ENCODE measurements around the gene NADK2.

DNA sequence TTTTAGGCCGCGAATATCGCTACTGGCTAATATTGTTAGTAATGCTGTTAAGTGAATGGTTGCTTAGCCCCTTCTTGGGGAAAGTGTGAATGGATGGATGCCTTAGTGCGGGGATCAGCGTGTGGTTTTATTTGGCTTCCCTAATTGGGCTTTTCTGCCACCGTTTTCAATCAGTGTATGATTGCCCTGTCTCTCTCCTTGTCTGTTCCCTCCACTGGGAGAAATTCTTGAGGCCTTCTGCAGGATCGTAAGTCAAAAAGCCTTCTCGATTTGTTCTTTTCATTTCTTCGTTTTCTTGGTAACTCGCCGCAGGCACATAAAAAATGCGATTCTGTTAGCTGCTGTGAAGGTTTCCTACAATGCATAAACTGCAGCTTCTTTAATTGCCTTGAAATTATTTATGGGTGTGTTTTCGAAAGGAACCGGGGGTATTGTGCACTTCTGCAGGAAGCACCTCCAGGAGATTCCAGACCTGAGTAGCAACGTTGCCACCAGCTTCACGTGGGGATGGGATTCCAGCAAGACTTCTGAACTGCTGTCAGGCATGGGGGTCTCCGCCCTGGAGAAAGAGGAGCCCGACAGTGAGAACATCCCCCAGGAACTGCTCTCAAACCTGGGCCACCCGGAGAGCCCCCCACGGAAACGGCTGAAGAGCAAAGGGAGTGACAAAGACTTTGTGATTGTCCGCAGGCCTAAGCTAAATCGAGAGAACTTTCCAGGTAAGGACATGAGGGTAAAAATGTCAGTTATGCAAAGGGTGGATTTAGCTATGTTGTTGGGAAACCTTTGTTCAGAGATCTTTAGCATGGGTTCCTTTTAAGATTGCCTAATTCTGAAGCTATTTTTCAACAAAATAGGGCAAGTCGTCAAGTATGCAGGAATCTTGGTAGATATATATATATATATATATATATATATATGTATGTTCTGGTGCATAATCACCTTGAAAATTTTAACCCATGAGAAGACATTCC is 89.1 kb downstream of the NADK2 start:
- TF ChIP-seq POLR2A (IDR thresholded peaks at IDR 0.05; ENCODE audit: low read depth, low read length) (no peak), POLR2AphosphoS5 (IDR thresholded peaks at IDR 0.05; ENCODE audit: low read depth, low read length) (no peak), TAF1 (IDR thresholded peaks at IDR 0.05; ENCODE audit: low read depth, low read length) (no peak), SPI1 (IDR thresholded peaks at IDR 0.05; ENCODE audit: low read depth, low read length) (no peak; the same call in 1 of the 2 replicates), POU2F2 (IDR thresholded peaks at IDR 0.05; ENCODE audit: low read depth, low read length) (no peak), PAX5 (IDR thresholded peaks at IDR 0.05; ENCODE audit: insufficient read depth, low read length, severe bottlenecking) (no peak)

Data from GM12891 (cell line).